HG03575 (cell line): ENCODE measurements around the gene MCHR1.
"Not testable (repeated sequence)": the region's sequence is repeated elsewhere in the genome, so short reads cannot be mapped to it uniquely, and the experiment has no call there.

Source experiments
- ATAC-seq: cut with Tn5 transposase; IDR thresholded peaks from one replicate; pipeline ENCODE4 v1.9.1; 2021; ENCODE audit not compliant: unreplicated experiment, insufficient number of reproducible peaks, low FRiP score; ENCODE audit errors: extremely low read depth

Gene MCHR1

GRCh38 chr22:40654522-40655167 is 24.6 kb upstream of the MCHR1 start:
- no peak for ATAC-seq

DNA sequence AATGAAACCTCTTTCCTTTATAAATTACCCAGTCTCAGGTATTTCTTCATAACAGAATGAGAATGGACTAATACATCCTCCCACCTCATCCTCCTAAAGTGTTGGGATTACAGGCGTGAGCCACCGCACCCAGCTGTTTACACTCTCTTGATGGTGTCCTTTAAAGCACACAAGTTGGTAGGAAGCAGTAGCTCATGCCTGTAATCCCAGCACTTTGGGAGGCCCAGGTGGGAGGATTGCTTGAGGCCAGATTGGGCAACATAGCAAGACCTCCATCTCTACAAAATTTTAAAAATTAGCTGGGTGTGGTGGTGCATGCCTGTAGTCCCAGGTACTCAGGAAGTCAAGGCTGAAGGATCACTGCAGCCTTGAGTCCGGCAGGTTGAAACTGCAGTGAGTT is 23.3 kb upstream of the MCHR1 start:
- ATAC-seq: not testable (repeated sequence)

DNA sequence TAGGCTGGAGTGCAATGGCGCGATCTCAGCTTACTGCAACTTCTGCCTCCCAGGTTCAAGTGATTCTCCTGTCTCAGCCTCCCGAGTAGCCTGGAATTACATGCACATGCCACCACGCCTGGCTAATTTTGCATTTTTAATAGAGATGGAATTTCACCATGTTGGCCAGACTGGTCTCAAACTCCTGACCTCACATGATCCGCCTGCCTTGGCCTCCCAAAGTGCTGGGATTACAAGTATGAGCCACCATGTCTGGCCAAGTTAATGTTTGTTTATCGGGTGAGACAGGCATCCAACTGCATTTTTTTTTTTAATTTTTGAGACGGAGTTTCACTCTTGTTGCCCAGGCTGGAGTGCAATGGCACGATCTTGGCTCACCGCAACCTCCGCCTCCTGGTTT is 22.6 kb upstream of the MCHR1 start:
- ATAC-seq: not testable (repeated sequence)

DNA sequence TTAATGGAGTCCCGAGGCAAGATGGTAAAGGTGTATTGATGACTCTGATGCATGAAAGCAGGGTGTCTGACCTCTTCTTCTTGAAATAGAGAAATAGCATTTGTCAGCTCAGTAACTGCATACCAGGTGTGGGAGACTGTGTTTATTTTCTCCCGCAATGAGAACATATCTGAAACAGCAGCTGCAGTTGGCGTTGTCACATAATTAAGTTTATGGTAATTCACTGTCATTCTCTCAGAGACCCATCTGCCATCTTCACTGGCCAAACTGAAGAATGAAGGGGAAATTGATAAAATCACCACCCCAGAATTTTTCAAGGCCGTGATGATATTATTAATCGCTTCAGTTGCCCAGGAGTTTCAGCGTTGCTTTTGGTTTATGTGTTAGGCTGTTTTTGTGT is 20.1 kb upstream of the MCHR1 start:
- ATAC-seq: no peak

- ATAC-seq: no peak
Measured at GRCh38 chr22:40660730-40661129, 18.6 kb upstream of the MCHR1 start.

DNA sequence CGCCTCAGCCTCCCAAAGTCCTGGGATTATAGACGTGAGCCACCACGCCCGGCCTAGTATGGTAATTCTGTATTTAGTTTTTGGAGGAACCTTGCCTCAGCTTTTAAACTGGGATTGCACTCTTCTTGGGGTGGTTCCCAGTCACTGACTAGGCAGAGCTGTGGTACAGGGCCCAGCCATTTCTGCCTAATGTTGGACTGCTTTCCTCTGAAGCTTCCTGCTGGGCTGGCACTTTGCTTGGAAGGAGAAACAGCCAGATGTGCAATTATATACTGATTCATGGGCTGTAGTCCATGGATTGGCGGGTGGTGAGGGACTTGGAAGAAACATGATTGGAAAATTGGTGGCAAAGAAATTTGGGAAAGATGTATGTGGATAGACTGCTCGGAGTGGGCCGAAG is 17.6 kb upstream of the MCHR1 start:
- no peak for ATAC-seq

DNA sequence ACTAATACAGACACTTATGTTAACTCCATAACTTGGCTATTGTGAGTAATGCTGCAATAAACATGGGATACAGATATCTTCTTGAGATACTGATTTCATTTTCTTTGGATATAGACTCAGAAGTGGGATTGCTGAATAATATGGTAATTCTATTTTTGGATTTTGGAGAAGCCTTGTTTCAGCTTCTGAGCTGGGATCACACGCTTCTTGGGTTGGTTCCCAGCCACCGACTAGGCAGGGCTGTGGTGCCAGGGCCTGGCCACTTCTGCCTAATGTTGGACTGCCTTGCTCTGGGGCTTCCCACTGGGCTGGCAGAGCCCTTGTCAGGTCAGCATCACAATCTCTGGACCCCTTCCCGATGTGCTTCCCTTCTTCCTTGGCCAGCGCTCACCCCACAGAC is 14.0 kb upstream of the MCHR1 start:
- no peak for ATAC-seq

- no peak for ATAC-seq
Measured at GRCh38 chr22:40666151-40666848, 13.0 kb upstream of the MCHR1 start.

DNA sequence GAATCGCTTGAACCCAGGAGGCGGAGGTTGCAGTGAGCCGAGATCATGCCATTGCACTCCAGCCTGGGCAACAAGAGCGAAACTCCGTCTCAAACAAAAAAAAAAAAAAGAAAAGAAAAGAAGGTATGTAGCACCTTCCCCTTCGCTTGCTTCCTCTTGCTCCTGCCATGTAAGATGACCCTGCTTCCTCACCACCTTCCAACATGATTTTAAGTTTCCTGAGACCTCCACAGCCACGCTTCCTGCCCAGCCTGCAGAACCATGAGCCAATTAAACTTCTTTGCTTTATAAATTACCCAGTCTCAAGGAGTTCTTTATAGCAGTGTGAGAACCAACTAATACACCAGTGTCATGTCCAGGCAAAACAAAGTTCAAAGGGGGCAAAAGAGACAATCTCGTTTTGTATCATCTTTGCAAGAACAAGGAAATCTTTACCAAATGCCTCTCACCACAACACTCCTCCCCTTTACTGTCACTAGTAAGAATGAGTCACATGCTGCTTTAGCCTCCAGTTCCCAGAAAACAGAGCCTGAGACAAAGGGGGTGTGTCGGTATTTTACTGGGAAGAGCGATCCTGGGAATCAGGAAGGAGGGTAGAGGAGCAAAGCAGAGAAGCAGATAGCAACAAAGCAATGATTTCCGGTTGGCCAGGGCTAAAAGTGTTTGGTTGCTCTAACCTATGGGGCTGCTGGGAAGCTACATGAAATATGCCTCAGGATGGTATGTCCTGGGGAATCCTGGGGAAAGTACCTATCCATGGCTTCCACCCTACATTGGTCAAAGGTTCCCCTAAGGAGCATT is 10.5 kb upstream of the MCHR1 start:
- no peak for ATAC-seq

DNA sequence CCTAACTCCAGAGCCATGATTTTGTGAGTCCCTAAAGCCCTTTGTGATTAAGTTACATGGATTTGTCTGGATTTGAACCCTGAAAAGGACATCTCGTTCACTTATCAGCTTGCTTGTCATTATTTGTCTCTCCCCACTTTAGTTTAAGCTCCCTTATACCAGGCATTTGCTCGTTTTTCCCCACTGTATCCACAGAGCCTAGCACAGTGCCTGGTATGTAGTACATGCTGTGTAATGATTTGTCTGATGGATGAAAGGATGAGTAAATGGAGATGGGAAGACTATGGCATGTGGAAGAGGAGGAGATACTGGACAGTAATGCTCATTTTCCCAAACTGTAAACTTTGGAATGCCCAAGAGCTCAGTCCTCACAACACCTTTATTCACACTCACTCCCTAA is 9.2 kb upstream of the MCHR1 start:
- ATAC-seq: no peak

DNA sequence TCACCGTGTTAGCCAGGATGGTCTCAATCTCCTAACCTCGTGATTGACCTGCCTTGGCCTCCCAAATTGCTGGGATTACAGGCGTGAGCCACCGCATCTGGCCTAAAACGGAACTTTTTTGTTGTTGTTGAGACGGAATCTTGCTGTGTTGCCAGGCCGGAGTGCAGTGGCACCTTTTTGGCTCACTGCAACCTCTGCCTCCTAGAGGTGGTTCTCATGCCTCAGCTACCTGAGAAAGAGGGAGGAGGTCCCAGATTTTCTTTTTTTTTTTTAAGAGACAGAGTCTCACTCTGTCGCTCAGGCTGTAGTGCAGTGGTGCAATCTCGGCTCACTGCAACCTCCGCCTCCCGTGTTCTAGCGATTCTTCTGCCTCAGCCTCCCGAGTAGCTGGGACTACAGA is 7.9 kb upstream of the MCHR1 start:
- ATAC-seq: no peak

- ATAC-seq: no peak
Measured at GRCh38 chr22:40671796-40672360, 7.4 kb upstream of the MCHR1 start.

GRCh38 chr22:40673017-40673416 is 6.3 kb upstream of the MCHR1 start:
- no peak for ATAC-seq

DNA sequence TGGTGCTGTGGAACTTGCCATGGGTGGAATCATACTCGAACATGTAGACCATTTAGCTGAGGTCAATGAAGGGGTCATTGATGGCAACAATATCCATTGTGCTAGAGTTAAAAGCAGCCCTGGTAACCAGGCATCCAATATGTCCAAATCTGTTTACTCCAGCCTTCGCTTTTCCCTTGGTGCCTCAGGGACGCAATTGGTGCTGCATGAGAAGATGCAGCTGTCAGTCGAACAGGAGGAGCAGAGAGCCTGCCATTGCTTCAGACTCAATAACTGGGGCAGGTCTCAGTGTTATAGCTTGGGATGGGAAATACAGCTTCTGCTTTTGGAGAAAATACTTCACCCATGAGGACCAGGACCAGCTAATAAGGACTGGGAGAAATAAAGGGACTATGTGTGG is 5.0 kb upstream of the MCHR1 start:
- no peak for ATAC-seq

GRCh38 chr22:40676166-40676565 is 3.1 kb upstream of the MCHR1 start:
- not testable (repeated sequence) for ATAC-seq

DNA sequence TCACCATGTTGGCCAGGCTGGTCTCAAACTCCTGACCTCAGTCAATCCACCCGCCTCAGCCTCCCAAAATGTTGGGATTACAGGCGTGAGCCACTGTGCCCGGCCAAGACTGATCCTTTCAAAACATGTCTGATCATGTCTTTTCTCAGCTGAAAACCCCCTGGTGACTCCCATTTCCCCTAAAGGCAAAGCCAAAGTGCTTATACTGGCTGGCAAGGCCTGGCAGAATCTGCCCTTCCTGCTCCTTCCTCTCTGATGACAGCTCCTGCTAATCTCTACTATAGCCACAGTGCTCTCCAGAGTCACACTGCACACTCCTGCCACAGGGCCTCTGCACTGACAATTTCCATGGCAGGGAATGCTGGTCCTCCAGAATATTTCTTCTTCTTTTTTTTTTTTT is 2.6 kb upstream of the MCHR1 start:
- ATAC-seq: no peak

DNA sequence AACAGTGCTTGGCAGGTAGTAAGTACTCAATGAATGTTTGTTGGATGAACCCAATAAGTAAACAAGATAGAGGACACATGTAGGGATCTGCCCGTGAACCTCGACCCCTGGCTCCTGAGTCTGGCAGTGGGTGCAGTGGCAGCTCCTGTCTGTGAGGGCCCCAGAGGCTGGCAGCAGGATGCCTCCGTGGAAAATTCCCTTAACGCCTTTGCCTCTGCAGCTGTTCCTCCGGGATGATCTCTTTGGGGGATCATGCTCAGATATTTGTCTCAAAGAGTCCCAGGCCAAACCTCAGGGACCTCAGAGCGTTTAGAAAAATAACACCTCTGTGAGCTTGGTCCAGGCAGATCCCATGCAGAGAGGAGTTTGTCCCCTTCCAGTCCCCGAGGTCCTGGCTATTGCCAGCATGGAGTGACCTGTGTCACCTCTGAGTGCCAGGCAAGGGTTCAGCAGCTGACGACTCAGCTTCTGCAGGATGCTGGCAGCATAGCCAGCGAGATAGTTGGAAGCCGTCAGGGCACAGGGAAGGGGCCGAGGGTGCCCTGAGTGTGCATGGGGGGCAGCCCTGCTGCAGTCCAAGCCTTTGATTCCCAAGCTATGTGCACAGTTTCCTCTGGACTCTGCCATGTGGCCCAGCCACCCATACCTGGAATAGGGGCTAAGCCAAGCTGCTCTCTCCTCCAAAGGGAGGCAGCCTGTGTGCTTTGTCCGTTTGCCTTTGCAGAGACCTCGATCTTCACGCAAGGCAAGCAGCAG is 613 bp upstream of the MCHR1 start:
- no peak for ATAC-seq

- no peak for ATAC-seq
Measured at GRCh38 chr22:40679964-40680818, 907 bp downstream of the MCHR1 start.
